Mesothelial cell of epicardium (in vitro differentiated cells): ENCODE measurements around the gene CMTM2. TPM values are rescaled to one million over a fixed set of nuclear protein-coding genes. Genes with fewer than 3 reads are reported as not detected.

Experiments
- DNase-seq, 2 experiments: peaks; one replicate each; pipeline ENCODE4 v3.0.0; 2021; ENCODE audit warnings: low spot score in 2 of 2; ENCODE audit not compliant: unreplicated experiment in 2 of 2
- H3K27ac Mint-ChIP-seq: 2 replicates; pipeline ENCODE4 v1.8.0; 2021; ENCODE audit warnings: mixed read lengths
- H3K27me3 Mint-ChIP-seq: 2 replicates; pipeline ENCODE4 v1.8.0; 2021; ENCODE audit warnings: low read depth, mixed read lengths
- H3K36me3 Mint-ChIP-seq: 2 replicates; pipeline ENCODE4 v1.8.0; 2021; ENCODE audit warnings: mixed read lengths
- H3K4me1 Mint-ChIP-seq: 2 replicates; pipeline ENCODE4 v1.8.0; 2021; ENCODE audit warnings: mixed read lengths
- H3K4me3 Mint-ChIP-seq: 2 replicates; pipeline ENCODE4 v1.8.0; 2021; ENCODE audit warnings: mild to moderate bottlenecking, moderate library complexity, mixed read lengths
- H3K9me3 Mint-ChIP-seq: 2 replicates; pipeline ENCODE4 v1.8.0; 2021; ENCODE audit warnings: mixed read lengths
- CTCF ChIP-seq: fragments of 200-600 bp; sonication (generic); IDR thresholded peaks from one replicate; pipeline ENCODE4 v1.5.0; 2021; ENCODE audit warnings: antibody characterized with exemption; ENCODE audit not compliant: unreplicated experiment
- total RNA-seq: library from RNA; stranded (reverse); gene quantifications from 3 replicates; pipeline ENCODE4 v1.2.1, GENCODE V29; 2021

CMTM2 gene, protein sequence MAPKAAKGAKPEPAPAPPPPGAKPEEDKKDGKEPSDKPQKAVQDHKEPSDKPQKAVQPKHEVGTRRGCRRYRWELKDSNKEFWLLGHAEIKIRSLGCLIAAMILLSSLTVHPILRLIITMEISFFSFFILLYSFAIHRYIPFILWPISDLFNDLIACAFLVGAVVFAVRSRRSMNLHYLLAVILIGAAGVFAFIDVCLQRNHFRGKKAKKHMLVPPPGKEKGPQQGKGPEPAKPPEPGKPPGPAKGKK
- 0.25 to 0.58 TPM (median 0.51 TPM) in 3 replicates for total RNA-seq

GRCh38 chr16:66578651-66579531 lies at the start of gene CMTM2:
Gene CMTM2, plus strand, starts transcription at chr16:66579463. Its CDS starts 145 bp downstream, at chr16:66579608.
- H3K27ac Mint-ChIP-seq = no peak within 1 kb of the TSS

DNA sequence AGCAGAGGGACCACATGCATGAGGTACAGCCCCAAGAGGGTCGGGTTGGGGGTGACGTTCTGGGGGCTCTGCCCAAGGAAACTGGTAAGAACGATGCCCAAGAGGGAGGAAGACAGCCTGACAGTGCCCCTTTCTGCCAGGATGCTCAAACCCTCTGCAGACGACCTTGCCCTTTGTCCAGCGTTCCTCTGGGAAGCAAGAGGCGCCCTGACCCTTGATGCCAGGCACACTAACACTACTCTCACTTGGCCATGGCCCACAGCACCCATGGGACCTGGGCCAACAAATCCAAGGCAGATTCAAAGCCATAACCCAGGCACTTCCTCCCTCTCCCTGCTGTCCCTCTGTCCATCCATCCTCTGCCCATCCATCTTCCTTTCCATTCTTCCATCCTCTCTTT lies 49.8 kb upstream of the CMTM2 start:
- Mint-ChIP-seq H3K4me1 (no peaks in the 10 kb centered on the region), H3K27me3 (no peaks in the 10 kb centered on the region), H3K27ac (no peak overlapping the region), H3K4me3 (no peak overlapping the region), H3K9me3 (no peaks in the 10 kb centered on the region), H3K36me3 (peaks cover 24% of the 10 kb centered on the region)
- no peak for TF ChIP-seq CTCF
- no peak for DNase-seq

More at GRCh38 chr16:66578651-66579531, at the start of gene CMTM2:
- TF ChIP-seq CTCF = no peak
- no peak within 1 kb of the TSS for H3K4me3 Mint-ChIP-seq
- DNase-seq = no peak
- no peaks in the 10 kb centered on the region for H3K27me3 Mint-ChIP-seq
- peaks cover 20% of the 10 kb centered on the region for H3K4me1 Mint-ChIP-seq
- H3K9me3 Mint-ChIP-seq = no peaks in the 10 kb centered on the region
- H3K36me3 Mint-ChIP-seq = no peaks in the 10 kb centered on the region

GRCh38 chr16:66534376-66534799 lies 44.9 kb upstream of the CMTM2 start:
- Mint-ChIP-seq H3K4me1 (no peaks in the 10 kb centered on the region), H3K27ac (no peak overlapping the region), H3K27me3 (no peaks in the 10 kb centered on the region), H3K36me3 (peaks cover 29% of the 10 kb centered on the region), H3K9me3 (no peaks in the 10 kb centered on the region), H3K4me3 (no peak overlapping the region)
- TF ChIP-seq CTCF = no peak
- no peak for DNase-seq

GRCh38 chr16:66536525-66536924 lies 42.7 kb upstream of the CMTM2 start:
- H3K36me3 Mint-ChIP-seq = peaks cover 25% of the 10 kb centered on the region
- TF ChIP-seq CTCF = no peak
- H3K4me3 Mint-ChIP-seq = no peak overlapping the region
- no peak for DNase-seq
- no peak overlapping the region for H3K27ac Mint-ChIP-seq
- no peaks in the 10 kb centered on the region for H3K27me3 Mint-ChIP-seq
- no peaks in the 10 kb centered on the region for H3K4me1 Mint-ChIP-seq
- H3K9me3 Mint-ChIP-seq = no peaks in the 10 kb centered on the region

GRCh38 chr16:66537236-66537635 lies 42.0 kb upstream of the CMTM2 start:
- Mint-ChIP-seq H3K9me3 (no peaks in the 10 kb centered on the region), H3K27me3 (no peaks in the 10 kb centered on the region), H3K36me3 (peaks cover 25% of the 10 kb centered on the region), H3K27ac (no peak overlapping the region), H3K4me1 (peaks cover 6% of the 10 kb centered on the region), H3K4me3 (no peak overlapping the region)
- no peak for TF ChIP-seq CTCF
- DNase-seq = no peak
